Kidney tubule cell (primary cell): ENCODE results near the gene PTBP2.

Experiments
- DNase-seq: peaks from one replicate; pipeline ENCODE4 v3.0.0-alpha.2; 2018; ENCODE audit warnings: low spot score

The PTBP2 gene

DNA sequence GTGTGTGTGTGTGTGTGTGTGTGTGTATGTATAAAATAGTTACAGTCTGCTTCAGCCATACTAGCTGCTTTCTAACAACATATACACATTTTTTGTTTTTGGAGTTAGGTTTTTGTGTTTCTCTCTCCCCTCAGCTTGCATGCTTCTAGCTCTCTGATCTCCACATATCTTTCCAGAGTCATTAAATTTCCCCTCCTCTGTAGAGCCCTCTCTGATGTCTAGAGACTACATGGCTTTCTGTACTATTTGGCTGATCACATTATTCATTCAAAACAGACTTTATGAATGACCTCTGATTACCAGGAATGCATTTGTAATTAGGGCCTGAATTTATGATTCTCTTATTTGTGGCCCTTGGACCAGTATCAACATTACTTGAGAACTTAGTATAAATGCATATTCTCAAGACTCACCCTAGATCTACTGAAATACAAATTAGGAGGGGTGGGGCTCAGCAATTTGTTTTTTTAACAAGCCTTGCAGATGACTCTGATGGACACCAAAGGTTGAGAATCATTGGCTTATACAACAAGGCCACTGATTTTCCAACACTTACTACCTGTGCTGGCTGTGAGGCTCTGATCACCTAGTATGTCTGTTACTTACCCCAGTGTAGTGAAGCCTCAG lies 104.5 kb downstream of the PTBP2 start:
- no peak for DNase-seq

DNA sequence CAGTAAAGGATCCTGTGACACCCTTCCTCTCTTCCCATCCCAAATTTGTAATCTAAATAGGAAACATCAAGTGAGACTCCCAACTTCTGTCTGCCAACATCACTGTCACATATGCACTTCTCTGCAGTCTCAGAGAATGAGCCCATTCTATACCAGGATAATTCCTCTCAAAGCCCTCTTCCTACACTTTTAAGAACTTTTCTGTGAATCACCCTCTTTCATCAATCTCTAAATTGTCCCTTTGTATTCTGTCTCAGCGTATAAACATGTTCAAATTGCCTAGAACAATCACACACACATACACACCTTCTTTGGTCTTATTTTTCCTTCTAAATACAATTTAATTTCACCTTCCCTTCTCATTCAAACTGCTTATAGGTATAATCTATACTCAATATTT lies 111.8 kb downstream of the PTBP2 start:
- DNase-seq: no peak

DNA sequence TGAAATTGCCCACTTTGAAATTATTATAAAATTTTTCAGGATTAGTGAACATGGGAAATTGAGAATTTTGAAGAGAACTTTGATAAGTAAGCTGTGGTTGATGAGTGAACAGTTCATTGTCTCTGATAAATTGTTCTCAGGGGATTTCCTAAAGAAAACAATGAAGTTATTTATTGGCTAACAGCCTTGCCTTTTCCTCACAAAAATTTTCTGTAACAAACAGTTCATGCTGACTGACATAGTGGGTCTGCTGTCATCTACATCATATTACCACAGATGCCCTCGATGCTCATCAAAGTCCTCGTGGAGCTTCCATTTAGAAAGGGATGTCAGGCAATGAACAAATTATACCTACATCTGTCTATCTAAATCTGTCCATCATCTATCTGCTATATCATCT lies 113.4 kb downstream of the PTBP2 start:
- DNase-seq: no peak

DNA sequence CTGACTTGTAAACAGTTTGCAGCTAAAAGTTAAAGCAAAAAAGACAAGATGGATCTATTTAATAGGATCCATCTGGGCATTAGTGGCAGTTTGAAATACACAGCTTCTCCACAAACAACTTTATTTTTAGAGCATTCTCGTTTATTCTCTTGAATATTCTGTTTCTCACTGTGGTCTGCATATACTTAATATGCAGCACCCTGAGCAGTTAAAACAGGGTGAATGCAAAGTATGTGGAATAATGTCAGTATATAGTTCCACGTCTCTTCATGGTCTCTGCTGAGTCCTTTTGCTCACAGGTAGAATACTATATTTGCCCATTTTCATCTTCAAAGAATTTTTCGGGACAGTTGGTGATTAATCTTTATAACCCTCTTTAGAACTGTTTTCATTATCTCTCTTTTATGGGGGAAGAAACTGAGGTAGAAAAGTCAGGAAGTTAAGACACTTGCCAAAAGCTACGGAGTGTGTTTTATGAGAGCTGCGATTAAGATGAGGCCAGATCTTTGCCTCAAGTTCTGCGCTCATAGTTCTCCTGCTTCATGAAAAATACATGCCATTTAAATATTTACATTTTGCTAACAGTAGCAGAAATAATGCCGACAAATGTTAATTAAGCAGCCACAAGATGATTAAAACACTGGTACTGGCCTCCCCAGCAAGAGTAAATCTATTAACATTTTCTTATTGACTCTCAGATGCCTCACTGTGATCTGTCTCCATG lies 115.6 kb downstream of the PTBP2 start:
- DNase-seq: no peak

DNA sequence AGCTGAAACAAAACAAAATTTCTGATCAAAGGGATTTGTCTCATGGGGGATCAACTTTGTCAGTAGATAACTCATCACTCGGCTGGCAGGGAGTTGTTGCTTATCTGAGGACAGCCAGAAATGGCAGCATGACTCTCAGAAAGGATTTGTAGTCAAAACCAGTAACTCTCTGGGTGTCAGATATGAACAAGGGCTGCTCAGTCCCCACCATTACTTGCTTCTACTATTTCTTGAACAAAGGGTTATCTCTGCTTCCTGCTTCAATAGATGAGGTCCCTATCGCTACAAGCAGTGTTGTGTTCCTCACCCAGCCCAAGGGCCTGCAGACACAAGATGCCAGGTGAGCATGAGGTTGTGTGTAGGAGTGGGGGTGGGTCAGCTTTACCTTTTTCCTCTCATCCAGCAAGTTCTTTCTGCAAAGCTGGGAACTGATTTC lies 116.2 kb downstream of the PTBP2 start:
- DNase-seq: no peak

DNA sequence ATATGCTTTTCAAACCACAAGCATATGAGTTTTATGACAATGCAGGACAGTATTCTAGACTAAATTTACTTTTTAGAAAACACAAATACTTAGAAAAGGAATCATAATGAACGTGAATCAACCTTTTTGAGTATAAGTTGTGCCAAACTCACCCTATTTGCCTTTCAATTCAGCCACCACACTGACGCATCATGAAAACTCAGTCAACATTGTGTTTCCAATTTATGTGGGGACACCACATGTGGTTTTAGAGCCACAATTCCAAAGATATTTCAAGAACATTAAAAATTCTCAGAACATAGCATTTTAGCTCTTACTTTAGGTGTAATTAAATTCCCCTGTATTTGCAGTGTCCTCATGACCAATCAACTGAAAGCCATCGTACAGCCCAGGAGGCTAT lies 118.8 kb downstream of the PTBP2 start:
- no peak for DNase-seq

DNA sequence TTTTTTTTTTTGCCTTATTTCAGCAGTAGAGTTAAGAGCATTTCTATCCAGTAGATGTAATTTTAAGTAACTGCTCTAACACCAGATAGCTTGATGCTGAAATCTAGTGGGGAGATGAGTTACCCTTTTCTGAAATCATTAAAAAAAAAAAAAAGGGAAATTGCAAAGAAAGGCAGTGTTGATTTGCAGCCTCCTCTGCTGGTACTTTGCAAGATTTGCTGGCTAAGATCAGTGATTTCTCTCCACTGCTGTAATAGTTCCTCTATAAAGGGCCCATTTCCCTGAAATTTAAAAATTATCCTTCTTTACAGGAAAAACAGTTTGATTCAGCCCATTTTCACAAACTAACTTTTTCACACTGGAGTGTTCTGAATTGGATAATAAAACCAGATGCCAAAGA lies 120.6 kb downstream of the PTBP2 start:
- no peak for DNase-seq

DNA sequence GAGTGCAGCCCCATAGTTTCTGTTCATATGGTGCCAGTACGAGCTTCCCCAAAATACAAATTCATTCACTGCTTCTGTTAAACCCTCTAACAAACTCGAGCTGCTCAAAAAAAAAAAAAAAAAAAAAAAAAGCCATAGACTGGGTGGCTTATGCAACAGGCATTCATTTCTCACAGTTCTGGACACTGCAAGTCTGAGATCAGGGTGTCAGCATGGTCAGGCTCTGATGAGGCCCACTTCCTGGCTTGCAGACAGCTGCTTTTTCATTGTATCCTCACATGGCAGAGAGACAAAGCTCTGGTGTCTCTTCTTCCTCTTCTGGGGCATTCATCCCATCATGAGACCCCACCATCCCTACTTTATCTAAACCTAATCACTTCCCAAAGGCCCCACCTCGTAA lies 121.6 kb downstream of the PTBP2 start:
- DNase-seq: peak; percentile 51

DNA sequence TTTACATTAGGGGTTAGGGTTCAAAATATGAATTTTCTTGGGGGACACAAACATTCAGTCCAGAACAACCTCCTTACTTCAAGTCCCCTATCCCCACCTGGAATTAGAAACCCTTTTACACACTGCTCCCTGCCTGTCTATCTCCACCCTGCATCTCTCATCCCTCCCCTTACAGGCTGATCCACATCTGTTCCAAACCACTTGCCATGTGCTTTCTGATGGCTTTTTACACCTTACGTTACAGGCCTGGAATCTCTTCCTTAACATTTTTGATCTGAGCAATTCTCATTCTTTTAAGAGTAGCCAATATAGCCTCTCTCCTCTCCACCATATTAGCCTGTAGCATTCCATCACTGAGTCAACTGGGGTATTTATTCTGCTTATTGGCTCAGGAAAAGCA lies 122.0 kb downstream of the PTBP2 start:
- no peak for DNase-seq

DNA sequence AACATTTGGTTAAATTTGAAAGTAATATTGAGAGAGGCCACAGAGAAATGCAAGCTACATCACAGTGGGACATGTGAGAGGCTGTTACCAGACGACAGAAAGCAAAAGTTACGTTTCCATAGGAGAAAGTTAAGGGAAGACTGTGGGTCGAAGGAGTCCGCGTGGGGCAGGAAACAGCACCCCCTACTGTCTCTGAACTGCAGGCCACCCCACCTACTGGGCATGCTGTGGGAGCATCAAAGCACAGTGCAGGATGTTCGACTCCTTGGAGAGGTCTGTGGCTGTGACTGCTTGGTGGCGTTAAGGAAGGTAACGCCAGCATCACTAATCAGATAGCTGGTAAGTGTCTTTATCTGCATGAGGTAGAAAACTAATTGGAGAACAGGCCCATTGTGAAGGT lies 123.9 kb downstream of the PTBP2 start:
- peak; percentile 37 for DNase-seq

DNA sequence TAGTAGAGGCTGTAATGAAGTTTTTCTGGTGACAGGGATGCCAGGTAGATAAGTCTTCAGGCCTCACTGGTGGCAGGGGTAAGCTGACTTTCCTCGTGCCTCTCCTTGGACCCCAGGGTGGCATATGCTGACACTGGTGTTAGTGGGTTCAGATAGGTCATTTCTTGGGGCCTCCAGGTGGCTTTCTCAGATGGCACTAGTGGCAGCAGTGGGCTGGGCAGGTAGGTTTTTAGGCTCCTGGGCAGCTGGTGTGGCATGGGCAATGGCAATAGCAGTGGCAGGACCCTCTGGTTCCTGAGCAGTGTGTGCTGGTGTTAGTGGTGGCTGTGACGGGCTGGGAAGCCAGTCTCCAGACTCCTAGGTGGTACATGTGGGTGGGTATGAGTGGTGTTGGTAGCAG lies 140.3 kb downstream of the PTBP2 start:
- no peak for DNase-seq

DNA sequence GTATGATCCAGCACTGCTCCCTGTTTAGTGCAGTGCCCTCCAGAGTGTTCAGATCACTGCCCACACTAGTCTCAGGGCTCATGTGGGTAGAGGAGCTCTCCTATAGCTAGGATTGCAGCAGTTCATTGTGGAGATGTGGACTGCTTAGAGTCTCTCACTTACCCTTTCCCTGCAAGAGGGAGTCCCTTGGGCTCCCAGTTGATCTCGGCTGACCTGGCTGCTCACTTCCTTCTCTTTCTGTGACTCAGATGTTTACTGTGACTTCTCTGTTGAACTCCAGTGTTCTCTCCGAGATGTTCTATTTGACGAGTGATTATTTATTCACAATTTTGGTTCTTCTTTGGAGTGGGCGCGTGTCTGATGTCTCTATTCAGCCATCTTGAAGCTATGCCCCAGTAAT lies 141.9 kb downstream of the PTBP2 start:
- DNase-seq: no peak
